Mononuclear cell (primary cell): Measurements from ENCODE around the gene DIS3L2. TPM values are rescaled to one million over a fixed set of nuclear protein-coding genes. Genes with fewer than 3 reads are reported as not detected.

Experiments
- H3K27me3 ChIP-seq: 2 replicates; pipeline ENCODE4 v1.6.0; 2011; ENCODE audit warnings: low read length, control low read depth; ENCODE audit not compliant: insufficient read depth
- H3K4me1 ChIP-seq: 2 replicates; pipeline ENCODE4 v1.5.1; 2011; ENCODE audit warnings: mild to moderate bottlenecking, low read length, control low read depth; ENCODE audit not compliant: insufficient read depth
- H3K4me3 ChIP-seq: 2 replicates; pipeline ENCODE4 v1.5.1; 2011; ENCODE audit warnings: mild to moderate bottlenecking, low read length, moderate library complexity
- H3K9me3 ChIP-seq: 2 replicates; pipeline ENCODE4 v1.5.1; 2011; ENCODE audit warnings: low read depth, mild to moderate bottlenecking, control low read depth, low read length
- total RNA-seq: library from RNA; depleted of rRNA; stranded (reverse); fragments of >200 nt; gene quantifications from one replicate; pipeline ENCODE4 v1.2.3, GENCODE V29; 2012

DIS3L2 gene
- total RNA-seq, 1 donor, result 26.8 TPM

GRCh38 chr2:231926180-231926741 is 35.3 kb upstream of the DIS3L2 start, which contains the start of gene NPPC:
Gene NPPC, minus strand, starts transcription at chr2:231926396. Its CDS starts 147 bp downstream, at chr2:231926249.
- H3K4me1 ChIP-seq, result peaks cover 23% of the 10 kb centered on the region
- no peak within 1 kb of the TSS for H3K4me3 ChIP-seq
- no peaks in the 10 kb centered on the region for H3K9me3 ChIP-seq
- peaks cover 52% of the 10 kb centered on the region for H3K27me3 ChIP-seq

- Histone ChIP-seq H3K4me1 (peaks cover 23% of the 10 kb centered on the region), H3K27me3 (peaks cover 52% of the 10 kb centered on the region), H3K9me3 (no peaks in the 10 kb centered on the region), H3K4me3 (no peak overlapping the region)
Observed at GRCh38 chr2:231926761-231927565, 34.5 kb upstream of the DIS3L2 start.

GRCh38 chr2:231927566-231927890 is 34.0 kb upstream of the DIS3L2 start:
- Histone ChIP-seq H3K9me3 (no peaks in the 10 kb centered on the region), H3K4me3 (no peak overlapping the region), H3K27me3 (peaks cover 50% of the 10 kb centered on the region), H3K4me1 (peaks cover 23% of the 10 kb centered on the region)

- no peaks in the 10 kb centered on the region for H3K9me3 ChIP-seq
- peaks cover 46% of the 10 kb centered on the region for H3K27me3 ChIP-seq
- H3K4me3 ChIP-seq, result no peak overlapping the region
- H3K4me1 ChIP-seq, result peaks cover 23% of the 10 kb centered on the region
Observed at GRCh38 chr2:231928481-231928880, 33.0 kb upstream of the DIS3L2 start.

- H3K4me3 ChIP-seq, result no peak overlapping the region
- H3K9me3 ChIP-seq, result no peaks in the 10 kb centered on the region
Observed at GRCh38 chr2:231928901-231929725, 32.4 kb upstream of the DIS3L2 start.

GRCh38 chr2:231929961-231930592 is 31.4 kb upstream of the DIS3L2 start:
- Histone ChIP-seq H3K4me1 (peaks cover 18% of the 10 kb centered on the region), H3K4me3 (no peak overlapping the region), H3K27me3 (peaks cover 30% of the 10 kb centered on the region), H3K9me3 (no peaks in the 10 kb centered on the region)

More at GRCh38 chr2:231928901-231929725, 32.4 kb upstream of the DIS3L2 start:
- peaks cover 40% of the 10 kb centered on the region for H3K27me3 ChIP-seq
- H3K4me1 ChIP-seq, result peaks cover 23% of the 10 kb centered on the region

- Histone ChIP-seq H3K27me3 (peaks cover 23% of the 10 kb centered on the region), H3K9me3 (no peaks in the 10 kb centered on the region), H3K4me1 (peaks cover 12% of the 10 kb centered on the region), H3K4me3 (no peak overlapping the region)
Observed at GRCh38 chr2:231930593-231931281, 30.8 kb upstream of the DIS3L2 start.

GRCh38 chr2:231931481-231931915 is 30.0 kb upstream of the DIS3L2 start:
- Histone ChIP-seq H3K27me3 (peaks cover 17% of the 10 kb centered on the region), H3K9me3 (no peaks in the 10 kb centered on the region), H3K4me3 (no peak overlapping the region), H3K4me1 (peaks cover 4% of the 10 kb centered on the region)

- Histone ChIP-seq H3K4me1 (no peaks in the 10 kb centered on the region), H3K27me3 (peaks cover 6% of the 10 kb centered on the region), H3K9me3 (no peaks in the 10 kb centered on the region), H3K4me3 (no peak overlapping the region)
Observed at GRCh38 chr2:231932711-231932970, 28.9 kb upstream of the DIS3L2 start.

GRCh38 chr2:231932985-231933915 is 28.3 kb upstream of the DIS3L2 start:
- Histone ChIP-seq H3K9me3 (no peaks in the 10 kb centered on the region), H3K27me3 (no peaks in the 10 kb centered on the region), H3K4me1 (no peaks in the 10 kb centered on the region), H3K4me3 (no peak overlapping the region)

GRCh38 chr2:231933916-231934401 is 27.6 kb upstream of the DIS3L2 start:
- Histone ChIP-seq H3K4me3 (no peak overlapping the region), H3K9me3 (no peaks in the 10 kb centered on the region), H3K4me1 (no peaks in the 10 kb centered on the region), H3K27me3 (no peaks in the 10 kb centered on the region)

- H3K27me3 ChIP-seq, result no peaks in the 10 kb centered on the region
- H3K4me1 ChIP-seq, result no peaks in the 10 kb centered on the region
- H3K9me3 ChIP-seq, result no peaks in the 10 kb centered on the region
- H3K4me3 ChIP-seq, result no peak overlapping the region
Observed at GRCh38 chr2:231934441-231935206, 26.9 kb upstream of the DIS3L2 start.

GRCh38 chr2:231935207-231935524 is 26.3 kb upstream of the DIS3L2 start:
- Histone ChIP-seq H3K27me3 (no peaks in the 10 kb centered on the region), H3K9me3 (no peaks in the 10 kb centered on the region), H3K4me3 (no peak overlapping the region), H3K4me1 (no peaks in the 10 kb centered on the region)
